Activated CD4-positive, alpha-beta T cell treated with anti-CD3 and anti-CD28 coated beads, Interleukin-2, amount 50 U/mL, for 24 hours (primary cell): ENCODE measurements around the gene MAPK12.
A peak's percentile ranks its signal among the peaks of the same experiment; 100 is the strongest.

Experiments
- DNase-seq, 2 donors: peaks; one replicate each; pipeline ENCODE4 v3.0.0-alpha.2; 2020; ENCODE audit warnings: low read depth in 1 of 2, low spot score in 1 of 2

MAPK12 gene

DNA sequence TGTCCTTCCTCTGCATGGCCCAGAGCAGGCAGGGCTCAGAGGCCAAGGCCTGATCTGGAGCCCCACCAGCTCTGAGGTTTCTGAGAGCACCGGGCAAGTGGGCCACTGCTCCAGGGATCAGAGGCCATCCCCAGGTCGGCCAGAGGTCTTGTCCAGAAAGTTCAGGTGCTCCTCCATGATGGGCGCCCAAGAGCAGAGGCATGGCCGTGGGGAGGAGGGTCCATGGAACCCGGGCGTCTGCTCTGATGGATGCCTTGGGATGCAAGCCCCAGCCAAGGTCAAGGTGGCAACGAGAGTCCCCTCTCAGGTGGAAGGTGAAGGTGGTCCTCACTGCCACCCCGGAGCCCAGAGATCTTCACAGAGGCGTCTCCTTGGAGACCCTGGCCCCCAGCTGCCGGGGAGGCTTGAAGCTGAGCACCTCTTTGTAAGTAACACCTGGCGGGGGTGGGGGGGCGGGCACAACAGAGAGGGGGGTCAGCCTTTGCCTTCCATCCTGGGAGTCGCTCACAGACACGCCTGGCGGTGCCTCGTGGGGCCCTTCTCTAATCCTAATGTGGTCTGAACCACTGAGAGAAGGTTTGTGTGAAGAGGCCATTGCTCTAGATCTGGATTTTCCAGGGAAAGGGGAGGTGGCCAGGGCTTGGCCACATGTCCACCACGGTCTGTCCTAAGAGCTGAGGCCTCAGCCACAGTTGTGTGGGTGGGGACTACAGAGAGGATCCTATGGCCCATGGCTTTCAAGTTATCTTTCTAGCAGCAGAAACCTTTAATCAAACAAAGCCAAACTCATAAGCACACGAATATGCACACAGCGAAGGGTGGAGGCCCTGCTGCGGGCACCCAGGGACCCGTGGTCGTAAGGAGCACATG, 8.2 kb downstream of the MAPK12 start:
- DNase-seq: no peak

DNA sequence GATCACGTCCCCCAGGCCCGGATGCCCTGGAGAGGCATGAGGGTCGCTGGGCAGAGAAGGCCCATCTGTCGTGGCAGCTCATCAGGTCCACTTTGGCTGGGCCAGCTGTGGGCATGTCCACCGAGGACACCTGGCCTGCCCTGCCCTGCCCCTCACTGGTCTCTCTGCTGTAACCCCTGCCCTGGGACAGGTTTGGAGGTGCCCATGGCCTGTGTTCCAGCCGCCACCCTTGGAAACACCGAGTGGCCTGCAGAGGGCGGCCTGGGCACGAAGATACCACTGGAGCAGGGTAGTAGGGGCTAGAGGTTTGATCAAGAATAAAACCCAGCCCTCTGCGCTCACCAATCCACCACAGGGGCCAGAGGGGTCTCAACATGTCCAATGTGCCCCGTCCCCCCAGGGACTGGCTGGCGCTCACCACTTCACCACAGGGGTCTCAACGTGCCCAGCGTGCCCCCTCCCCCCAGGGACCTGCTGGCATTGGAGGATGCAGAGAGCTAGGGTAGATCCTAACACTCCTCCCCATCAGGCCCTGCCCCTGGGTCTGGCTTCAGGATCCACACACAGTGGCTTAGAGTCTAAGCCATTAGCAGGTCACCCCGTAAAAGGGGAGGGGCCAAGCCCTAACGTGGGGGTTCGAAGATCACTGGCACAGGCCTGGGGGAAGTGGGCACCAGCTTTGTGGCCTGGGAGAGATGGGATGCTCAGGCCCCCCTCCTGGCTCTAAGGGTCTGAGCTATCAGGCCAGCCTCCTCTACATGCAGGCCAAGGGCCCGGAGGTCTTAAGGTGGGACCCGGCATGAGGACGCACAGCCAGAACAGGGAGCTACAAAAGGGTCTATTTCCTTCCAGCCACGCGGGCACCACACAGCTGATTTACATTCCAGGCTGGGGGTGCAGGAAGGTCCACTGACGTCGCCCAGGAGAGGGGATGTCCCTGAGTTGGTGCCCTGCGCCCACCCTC, 9.1 kb downstream of the MAPK12 start:
- DNase-seq: peak in 1 of 2 donors; percentile 50

DNA sequence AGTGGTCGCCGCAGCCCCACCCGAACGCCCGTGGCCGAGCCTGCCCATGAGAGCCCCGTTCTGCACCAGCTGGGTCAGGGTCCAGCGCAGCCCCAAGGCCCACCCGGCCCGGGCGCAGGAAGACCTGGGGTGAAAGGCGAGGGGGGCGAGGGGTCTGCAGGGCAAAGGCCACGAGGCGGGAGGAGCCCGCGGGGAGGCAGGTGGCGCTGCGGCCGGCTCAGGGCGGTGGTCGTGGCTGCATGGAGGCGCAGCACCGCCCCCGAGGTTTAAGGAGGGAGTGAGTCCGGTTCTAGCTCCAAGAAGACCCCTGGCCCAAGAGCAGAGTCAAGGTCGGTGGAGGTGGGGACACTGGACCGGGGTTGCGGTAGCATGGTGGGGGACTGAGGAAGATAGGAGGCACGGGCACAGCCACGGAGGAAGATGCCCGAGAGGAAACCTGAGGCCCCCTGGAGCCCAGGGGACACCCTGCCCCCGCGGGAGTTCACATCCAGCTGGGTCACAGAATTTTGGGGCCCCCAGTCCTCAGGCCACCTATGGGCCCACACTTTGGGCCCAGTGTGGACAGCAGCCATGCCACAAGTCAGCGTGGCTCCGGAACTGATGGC, 9.9 kb downstream of the MAPK12 start:
- no peak for DNase-seq

DNA sequence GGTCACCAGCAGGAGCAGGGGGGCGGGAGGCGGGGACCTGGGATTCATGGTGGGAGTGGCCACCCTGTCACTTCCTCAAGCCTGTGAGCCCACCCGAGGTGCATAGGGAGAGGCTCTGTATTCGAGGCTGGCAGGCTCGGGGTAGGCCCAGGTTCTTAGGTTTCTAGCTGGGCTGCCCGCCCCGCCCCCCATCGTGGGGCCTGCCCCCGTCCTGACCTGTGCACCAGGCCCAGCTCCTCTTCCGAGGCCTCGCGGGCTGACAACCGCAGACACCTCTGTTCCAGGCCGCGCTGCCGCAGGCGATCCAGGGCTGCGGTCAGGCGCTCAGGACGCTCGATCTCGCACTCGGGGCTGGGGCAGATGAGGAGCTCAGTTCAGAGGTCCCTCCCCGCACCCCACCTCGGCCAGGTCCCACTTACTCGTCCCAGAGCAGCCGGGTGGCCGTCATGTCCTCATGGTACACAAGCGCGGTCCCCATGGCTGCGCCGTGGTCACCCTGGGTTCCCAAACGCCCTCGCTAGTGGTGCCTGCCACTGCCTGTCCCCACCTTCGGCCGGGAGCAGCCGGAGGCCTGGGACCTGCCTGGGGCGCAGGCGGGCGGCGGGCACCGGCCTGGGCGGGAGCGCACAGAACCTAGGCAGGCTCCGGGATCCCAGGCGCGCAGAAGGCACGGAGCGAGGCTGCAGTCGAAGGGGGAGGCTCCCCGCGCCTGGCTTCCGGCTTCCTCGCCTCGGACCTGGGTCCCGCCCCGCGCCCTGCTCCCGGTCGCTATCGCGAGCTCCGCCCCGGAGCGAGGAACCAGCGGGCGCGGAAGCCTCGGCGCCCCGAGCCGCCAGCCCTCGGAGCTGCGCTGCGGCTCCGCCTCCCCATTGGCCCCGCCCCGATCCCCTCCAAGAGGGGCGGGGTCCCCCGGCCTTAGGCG, 10.7 kb downstream of the MAPK12 start, which contains the start of gene HDAC10:
TSS of gene HDAC10 (minus strand) at position 711 of the 922 bp plus-strand sequence. CDS start at position 478, 233 bp downstream.
- DNase-seq: peak in 1 of 2 donors; percentile 69

DNA sequence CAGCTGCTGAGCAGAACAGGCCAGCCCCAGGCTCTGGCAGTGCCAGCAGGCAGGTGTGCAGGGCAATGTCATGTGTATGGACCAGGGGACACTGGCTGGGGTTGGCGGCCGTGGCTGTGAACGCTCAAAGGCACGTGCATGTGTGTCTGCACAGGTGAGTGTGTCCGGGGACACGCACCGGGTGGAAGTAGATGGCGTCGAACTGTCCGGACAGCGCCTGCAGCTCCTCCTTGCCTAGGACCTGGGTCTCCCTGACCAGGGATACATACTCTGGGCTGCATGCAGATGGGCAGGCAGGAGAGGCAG, 11.3 kb downstream of the MAPK12 start:
- no peak for DNase-seq

DNA sequence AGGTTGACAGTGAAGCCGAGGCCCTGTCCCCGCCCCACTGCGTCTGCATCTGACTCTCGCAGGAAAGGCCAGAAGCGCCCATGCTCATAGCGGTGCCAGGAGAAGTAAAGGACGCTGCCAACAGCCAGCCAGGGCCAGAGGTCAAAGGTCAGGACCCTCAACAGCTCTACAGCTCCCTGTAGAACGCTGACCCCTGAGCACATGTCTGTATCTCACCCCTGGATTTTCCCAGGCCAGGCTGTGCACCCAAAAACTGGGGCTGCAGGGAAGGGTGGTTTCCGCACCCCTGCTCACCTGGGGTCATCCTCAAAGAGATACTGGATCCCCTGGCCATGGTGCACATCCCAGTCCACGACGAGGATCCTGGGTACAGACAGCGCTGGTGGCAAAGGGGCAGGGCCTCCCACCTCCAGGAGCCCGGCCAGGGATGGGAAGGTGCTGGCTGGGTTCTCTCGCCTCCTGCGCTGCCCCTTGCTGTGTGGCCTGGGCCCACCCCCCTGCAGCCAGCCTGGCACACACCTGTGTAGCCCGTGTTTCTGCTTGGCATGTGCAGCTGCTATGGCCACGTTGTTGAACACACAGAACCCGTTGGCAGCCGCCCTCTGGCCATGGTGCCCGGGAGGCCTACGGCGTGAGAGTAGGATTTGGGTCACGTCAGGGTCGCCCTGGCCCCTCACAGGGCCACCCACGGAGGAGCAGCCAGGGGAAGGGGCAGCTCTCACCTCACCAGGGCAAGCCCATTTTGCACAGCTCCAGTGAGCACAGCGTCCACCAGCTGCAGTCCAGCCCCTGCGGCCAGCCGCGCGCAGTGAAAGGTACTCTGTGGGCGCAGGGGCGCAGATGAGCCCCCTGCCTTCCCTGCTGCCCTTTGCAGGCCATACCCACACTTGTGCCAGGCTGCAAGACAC, 11.9 kb downstream of the MAPK12 start:
- no peak for DNase-seq

- DNase-seq: no peak
Observed at GRCh38 chr22:50248196-50249081, 13.0 kb downstream of the MAPK12 start.

DNA sequence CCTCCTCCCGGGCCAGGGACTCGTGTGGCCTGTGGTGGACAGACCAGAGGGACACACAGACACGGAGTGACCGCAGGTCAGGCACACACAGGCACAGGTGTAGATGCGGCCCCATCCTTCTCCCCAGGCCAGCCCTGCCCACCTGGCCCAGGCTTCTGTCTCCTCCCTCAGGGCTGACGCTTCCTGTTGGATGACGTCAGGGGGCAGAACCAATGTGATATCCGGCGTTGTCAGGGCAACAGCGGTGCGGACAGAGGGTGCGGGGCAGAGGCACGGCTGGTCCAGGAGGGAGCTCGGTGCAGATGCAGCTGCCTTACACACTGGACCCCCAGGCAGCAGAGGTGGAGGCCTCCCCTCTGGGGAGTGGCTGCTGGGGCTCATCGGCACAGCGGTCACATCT, 13.7 kb downstream of the MAPK12 start:
- no peak for DNase-seq

GRCh38 chr22:50246242-50247175, 15.0 kb downstream of the MAPK12 start:
- no peak for DNase-seq

- DNase-seq: no peak
Observed at GRCh38 chr22:50245214-50246072, 16.0 kb downstream of the MAPK12 start.

GRCh38 chr22:50244420-50245213, 16.9 kb downstream of the MAPK12 start, which contains the start of gene TUBGCP6:
TUBGCP6 (minus strand) TSS chr22:50245023; CDS start chr22:50244459, 564 bp downstream.
- DNase-seq: peak; percentile 88 to 89

- no peak for DNase-seq
Observed at GRCh38 chr22:50243685-50244419, 17.6 kb downstream of the MAPK12 start.

DNA sequence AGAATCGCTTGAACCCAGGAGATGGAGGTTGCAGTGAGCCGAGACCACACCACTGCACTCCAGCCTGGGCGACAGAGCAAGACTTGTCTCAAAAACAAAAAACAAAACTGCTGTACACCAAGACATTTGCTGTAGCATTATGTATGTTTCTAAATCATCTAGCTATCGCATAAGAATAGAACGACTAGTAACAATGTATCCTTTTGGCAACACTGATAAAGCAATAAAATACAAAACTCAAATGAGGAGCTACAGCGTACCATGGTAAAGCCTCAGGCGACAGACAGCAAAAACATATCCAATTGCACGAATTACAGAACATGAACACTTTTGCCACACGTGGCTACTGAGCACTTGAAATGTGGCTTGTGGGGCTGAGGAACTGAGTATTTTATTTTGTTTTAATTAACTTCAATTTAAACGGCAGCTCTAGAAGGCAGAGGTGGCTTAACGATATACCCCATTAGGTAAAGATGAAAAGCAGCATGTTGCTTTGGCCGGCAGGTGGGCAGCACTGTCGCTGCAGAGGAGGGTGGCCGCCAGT, 19.0 kb downstream of the MAPK12 start:
- DNase-seq: no peak

DNA sequence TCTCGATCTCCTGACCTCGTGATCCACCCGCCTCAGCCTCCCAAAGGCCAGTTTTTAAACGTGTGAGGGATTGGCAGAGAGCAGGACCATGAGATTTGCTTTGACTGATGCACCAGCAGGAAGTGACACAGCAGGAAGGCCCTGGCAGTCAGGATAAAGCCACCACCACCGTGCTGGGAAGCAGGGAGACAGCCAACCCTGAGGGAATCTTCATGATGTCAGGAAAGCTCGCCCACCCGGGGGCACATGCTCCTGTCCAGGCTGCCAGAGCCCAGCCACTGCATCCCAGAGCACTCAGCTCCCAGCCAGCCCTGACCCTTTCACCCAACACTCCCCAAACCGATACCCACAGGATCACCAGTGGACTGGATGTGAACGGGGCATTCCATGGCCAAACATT, 22.7 kb downstream of the MAPK12 start:
- no peak for DNase-seq
